Measurements from ENCODE around the gene AQP1. TPM values are rescaled to one million over a fixed set of nuclear protein-coding genes. Genes with fewer than 3 reads are reported as not detected.

AQP1 gene
- total RNA-seq, 2 donors from 2014 or later = 244 to 352 TPM

DNA sequence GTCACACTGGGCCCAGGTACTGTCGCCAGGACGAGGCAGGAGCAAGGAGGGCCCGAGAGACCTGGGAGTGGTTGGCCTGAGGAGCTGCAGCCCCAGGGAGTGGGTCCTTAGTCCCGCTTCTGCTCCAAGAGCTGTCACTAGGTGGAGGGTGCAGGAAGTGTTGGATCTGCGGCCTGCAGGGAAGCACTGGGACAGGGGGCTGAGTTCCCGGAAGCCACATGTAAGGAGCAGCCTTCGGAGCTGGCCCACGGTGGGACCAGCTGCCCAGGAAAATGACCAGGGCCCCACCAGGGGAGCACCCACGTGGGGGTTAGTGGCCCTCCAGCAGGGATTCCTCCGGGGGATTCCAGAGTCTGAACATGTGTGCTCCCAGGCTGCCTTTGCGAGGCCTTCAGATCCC is 9.2 kb upstream of the AQP1 start:
- DNase-seq = no peak
- ATAC-seq = no peak
- intact Hi-C loops (cut with DNase I) = no loop called here

GRCh38 chr7:30903146-30903545 is 8.5 kb upstream of the AQP1 start:
- DNase-seq = peak; percentile 20
- intact Hi-C loops (cut with DNase I) = no loop called here
- no peak for ATAC-seq

- no peak for DNase-seq
- intact Hi-C loops (cut with DNase I) = no loop called here
- ATAC-seq = no peak
Measured at GRCh38 chr7:30904561-30904960, 7.1 kb upstream of the AQP1 start.

DNA sequence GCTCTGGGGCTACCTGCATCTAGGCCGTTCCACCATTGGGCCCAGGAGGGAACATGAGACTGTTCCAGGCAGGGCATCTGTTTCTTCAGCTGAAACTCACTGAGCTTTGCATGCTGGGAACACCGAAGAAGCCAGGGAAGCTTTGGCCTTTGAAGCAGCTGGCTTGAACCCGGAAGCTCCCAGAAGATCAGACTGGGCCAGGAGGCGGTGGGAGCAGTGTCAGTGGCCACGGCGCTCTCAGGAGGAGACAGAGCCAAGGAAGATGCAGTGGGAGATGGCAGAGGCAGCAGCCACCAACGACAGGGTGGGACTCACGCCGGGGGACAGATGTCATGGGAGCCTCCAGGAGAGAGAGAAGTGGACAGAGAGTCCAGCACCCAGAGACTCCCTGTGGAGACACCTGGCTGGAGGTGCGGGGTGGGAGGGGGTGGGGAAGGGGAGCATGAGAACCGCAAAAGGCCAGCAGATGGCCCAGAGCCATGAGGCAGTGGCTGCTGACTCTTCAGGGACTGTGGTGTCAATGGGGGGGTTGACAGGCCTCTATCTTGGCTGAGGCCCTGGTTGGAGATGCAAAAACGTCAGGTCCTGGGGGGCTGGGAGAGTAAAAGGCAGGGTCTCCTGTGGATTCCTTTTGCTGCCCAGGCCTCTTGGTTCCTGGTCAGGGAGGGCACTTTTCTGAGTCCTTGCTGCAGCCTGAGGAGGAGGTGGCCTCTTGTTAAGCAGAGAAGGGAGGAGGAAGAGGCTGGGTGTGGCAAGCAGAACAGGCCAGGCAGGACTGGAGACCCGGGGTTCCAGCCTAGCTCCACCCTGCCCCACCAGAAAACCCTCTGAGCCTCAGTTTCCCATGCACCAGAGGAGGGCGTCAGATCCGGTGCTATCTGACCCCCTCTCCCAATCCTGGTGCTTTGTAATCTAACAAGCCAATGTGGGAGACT is 6.3 kb upstream of the AQP1 start:
- ATAC-seq (no peak), DNase-seq (no peak)
- intact Hi-C loops (cut with DNase I) = no loop called here

- DNase-seq (no peak), ATAC-seq (peak in 1 of 2 donors; percentile 5)
- intact Hi-C loops (cut with DNase I) = no loop called here
Measured at GRCh38 chr7:30906014-30906413, 5.6 kb upstream of the AQP1 start.

- DNase-seq (no peak), ATAC-seq (no peak)
- intact Hi-C loops (cut with DNase I) = no loop called here
Measured at GRCh38 chr7:30906515-30907240, 5.0 kb upstream of the AQP1 start.

GRCh38 chr7:30907527-30908267 is 4.0 kb upstream of the AQP1 start:
- DNase-seq (peak; percentile 52), ATAC-seq (peak; percentile 5 to 14)
- intact Hi-C loops (cut with DNase I) = no loop called here

- intact Hi-C loops (cut with DNase I) = no loop called here
- DNase-seq (no peak), ATAC-seq (no peak)
Measured at GRCh38 chr7:30908681-30909080, 3.0 kb upstream of the AQP1 start.

GRCh38 chr7:30909431-30909830 is 2.2 kb upstream of the AQP1 start:
- intact Hi-C loops (cut with DNase I) = no loop called here
- no peak for DNase-seq

DNA sequence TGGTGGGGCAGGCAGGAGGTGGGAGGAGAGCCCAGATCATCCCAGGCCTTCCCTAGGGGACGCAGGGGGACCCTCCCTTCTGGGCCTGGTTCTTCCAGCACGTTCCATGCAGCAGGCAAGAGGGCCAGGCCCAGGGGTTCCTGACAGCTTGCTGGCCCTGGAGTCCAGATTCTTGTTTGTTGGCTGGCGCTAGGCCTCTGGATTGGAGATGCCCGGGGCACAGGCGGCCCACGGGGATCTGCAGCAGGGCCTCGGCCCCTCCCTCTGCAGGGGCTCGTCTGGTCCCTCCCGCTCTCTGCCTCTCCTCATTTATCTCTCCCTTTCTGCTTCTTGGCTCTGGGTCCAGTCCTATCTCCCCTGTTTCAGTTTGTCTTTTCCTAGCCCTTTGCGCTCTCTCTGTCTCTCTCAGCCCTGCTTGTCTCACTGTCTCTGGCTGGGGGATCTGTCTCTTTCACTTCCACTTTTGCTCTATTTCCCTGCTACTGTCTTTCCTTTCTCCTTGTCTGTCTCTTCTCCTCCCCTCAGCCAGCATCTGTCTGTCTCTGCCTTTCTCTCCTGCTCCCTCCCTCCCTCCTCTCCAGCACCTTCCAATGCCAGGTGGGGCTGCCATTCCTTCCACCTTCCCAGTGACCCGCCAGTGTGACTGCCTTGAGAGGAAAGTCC is 1.1 kb upstream of the AQP1 start:
- ATAC-seq = peak; percentile 6 to 7
- DNase-seq = no peak
- intact Hi-C loops (cut with DNase I) = no loop called here

More at GRCh38 chr7:30909431-30909830, 2.2 kb upstream of the AQP1 start:
- ATAC-seq = no peak

DNA sequence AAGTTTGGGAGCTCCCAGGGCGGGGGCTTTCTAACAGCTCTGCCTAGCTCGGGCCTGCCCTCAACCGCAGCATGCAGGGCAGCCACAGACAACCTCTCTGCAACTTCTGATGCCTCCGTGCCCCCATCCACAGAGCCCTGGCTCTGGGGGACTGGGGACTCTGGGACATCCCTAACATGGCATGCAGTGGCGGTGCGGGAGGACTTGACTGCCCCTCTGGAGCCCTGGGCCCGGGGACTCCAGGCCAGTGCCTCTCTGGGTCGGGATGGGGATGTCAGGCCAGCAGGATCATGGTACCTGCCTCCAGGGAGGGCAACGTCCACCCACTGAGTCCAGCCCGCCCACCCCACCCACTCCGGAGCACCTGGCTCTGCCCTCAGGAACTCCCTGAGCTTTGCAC is 520 bp upstream of the AQP1 start:
- no peak for ATAC-seq
- intact Hi-C loops (cut with DNase I) = no loop called here
- DNase-seq = no peak

DNA sequence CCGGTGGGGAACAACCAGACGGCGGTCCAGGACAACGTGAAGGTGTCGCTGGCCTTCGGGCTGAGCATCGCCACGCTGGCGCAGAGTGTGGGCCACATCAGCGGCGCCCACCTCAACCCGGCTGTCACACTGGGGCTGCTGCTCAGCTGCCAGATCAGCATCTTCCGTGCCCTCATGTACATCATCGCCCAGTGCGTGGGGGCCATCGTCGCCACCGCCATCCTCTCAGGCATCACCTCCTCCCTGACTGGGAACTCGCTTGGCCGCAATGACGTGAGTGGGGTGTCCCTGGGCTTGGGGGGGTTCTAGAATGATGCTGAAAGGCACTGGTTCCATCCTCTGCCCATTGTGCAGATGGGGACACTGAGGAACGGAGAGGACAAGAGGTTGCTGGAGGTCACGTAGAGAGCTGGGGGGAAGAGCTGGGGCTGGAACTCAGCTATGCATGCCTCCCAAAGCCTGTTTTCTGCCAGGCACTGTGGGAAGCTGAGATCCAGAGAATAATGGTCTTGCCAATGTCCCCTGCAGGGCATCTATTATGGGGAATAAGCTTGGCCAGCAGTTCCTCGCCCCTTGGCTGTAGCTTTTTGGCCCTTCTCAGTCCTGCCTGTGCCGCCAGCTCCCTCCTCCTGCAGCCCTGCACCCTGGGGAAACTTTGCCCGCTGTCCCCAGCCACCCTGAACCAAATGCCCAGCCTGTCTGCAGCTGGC is 523 bp downstream of the AQP1 start:
- DNase-seq (no peak), ATAC-seq (peak in 1 of 2 donors; percentile 12)
- intact Hi-C loops (cut with DNase I) = no loop called here

DNA sequence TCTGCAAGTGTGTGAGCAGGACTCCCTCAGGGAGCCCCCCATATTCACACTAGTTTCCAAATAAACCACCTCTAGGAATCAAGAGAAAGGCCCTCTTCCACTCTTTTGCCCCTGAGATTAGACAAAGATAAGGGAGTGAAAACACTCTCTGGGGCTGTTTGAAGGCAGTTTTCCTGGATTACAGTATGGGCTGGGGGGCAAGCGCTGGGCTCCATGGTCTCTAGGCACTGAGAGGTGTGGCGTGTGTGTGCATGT is 1.0 kb downstream of the AQP1 start:
- DNase-seq = no peak
- intact Hi-C loops (cut with DNase I) = no loop called here
- no peak for ATAC-seq

DNA sequence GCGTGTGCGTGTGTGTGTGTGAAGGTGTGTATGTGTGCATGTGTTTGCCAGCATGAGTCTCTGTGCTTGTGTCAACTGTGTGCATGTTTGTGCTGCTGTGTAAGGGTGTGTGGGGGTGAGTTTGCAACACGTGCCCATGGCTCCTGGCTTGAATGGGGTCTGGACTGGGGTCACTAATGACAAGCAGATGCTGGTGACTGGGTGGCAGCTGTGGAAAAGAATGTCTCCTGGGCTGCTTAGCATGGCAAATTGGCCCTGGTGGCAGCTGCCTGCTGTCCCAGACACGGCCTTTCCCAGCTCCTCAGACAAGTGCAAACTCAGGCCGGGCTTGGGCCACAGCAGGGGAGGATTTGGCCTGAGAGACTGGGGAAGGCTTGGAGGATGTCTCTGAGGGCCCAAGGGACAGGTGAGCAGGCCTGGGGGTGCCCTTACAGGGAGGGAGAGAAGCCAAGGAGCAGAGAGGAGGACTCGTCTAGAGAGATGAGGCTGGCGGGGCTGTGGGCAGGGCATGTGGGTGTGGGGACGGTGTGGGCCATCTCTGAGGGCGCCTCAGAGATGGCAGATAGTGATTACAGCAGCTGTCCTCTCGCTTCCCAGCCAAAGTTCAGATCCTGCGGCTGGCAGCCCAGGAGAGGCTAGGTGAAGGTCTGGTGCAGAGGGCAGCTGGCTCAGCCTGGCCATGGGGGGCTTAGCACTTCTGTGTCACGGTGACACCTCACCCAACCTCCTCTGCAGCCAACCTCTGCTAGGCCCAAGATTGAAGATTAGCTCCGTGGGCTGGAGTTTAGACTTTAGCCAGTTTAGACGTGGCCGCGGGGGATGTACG is 1.5 kb downstream of the AQP1 start:
- intact Hi-C loops (cut with DNase I) = no loop called here
- DNase-seq = no peak
- ATAC-seq = no peak

DNA sequence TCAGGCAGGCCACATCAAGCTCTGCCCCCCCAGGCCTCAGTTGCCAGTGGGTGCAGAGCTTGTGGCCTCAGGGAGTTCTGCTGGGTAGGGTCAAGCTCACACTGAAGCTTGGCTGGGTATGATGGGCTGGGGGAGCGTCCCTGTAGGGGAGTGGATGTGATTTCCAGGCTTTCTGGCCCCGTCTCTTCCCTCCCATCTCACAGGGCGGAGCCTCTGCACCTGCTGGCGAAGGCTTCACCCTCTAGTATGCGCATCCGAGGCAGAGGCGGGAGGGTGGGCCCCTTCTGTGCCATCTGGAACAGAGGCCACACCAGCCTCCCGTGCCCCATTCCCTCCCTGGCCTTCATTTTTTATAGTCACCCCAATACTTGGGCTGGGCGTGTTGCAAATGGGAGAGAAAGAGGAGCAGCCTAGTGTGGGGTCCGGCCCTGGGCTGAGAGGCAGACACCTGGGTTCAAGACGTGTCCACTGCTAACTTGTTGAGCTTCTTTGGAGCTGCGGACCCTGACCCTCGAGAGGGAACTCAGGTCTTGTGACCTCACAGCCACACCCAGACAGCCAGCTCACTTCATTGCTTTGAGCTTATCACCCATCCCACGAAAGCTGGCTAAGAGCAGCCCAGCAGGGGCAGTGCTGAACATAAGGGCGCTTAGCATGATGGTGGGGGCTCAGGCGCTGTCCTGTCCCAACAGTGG is 2.3 kb downstream of the AQP1 start:
- no peak for DNase-seq
- intact Hi-C loops (cut with DNase I) = no loop called here
- ATAC-seq = peak in 1 of 2 donors; percentile 1

- DNase-seq = peak; percentile 63
- intact Hi-C loops (cut with DNase I) = no loop called here
- peak in 1 of 2 donors; percentile 5 for ATAC-seq
Measured at GRCh38 chr7:30914596-30914995, 2.9 kb downstream of the AQP1 start.

DNA sequence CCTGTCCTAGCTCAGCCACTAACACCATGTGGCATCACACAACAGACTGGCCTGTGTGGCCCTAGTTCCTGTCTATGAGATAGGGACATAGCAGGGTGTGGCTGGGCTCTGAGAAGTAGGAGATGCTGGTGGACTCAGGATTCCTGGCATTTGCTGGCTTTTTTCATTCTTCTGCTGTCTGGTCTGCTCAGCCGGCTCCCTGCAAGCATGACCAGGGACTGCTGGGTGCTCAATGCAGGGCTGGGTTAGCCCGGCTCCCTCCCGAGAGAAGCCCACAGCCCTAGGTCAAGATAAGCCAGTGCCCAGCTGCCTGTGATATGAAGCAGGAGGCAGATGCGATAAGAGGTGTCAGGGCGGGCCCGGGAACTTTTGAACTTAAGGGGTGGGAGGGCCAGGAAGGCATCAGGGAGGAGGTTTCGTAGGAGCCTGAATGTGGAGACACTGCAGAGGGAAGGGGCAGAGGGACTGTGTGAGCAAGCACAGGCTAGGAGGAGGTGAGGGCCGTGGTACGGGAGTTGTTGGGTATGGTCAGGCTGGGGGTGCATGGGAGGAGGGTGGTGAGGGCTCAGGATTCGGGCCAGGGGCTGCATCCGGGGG is 3.5 kb downstream of the AQP1 start:
- intact Hi-C loops (cut with DNase I) = no loop called here
- DNase-seq (peak; percentile 52), ATAC-seq (peak in 1 of 2 donors; percentile 24)

All from left cardiac atrium (tissue), 4 donors.